GM23248 (cell line): ENCODE data around the gene RBMS3.

Experiments used
- EZH2 ChIP-seq: fragments of 200-600 bp; sonication (generic); IDR thresholded peaks from 2 replicates; pipeline ENCODE4 v1.6.1; 2018; ENCODE audit warnings: antibody characterized with exemption, mild to moderate bottlenecking; ENCODE audit not compliant: insufficient read depth, poor library complexity, severe bottlenecking
- EZH2phosphoT487 ChIP-seq: fragments of 200-600 bp; sonication (generic); IDR thresholded peaks from 2 replicates; pipeline ENCODE4 v1.6.1; 2018; ENCODE audit warnings: antibody characterized with exemption, moderate library complexity, mild to moderate bottlenecking, low read depth; ENCODE audit not compliant: insufficient read depth

- TF ChIP-seq EZH2 = no peak
- TF ChIP-seq EZH2phosphoT487 = no peak
Observed at GRCh38 chr3:29427266-29428103, 146.6 kb downstream of the RBMS3 start.
